ENCODE results near the gene UBE2J2. TPM values are rescaled to one million over a fixed set of nuclear protein-coding genes. Genes with fewer than 3 reads are reported as not detected.
A peak's percentile ranks its signal among the peaks of the same experiment; 100 is the strongest.

Gene UBE2J2
- total RNA-seq, 1 donor from 2014 or later, result 73.8 TPM

DNA sequence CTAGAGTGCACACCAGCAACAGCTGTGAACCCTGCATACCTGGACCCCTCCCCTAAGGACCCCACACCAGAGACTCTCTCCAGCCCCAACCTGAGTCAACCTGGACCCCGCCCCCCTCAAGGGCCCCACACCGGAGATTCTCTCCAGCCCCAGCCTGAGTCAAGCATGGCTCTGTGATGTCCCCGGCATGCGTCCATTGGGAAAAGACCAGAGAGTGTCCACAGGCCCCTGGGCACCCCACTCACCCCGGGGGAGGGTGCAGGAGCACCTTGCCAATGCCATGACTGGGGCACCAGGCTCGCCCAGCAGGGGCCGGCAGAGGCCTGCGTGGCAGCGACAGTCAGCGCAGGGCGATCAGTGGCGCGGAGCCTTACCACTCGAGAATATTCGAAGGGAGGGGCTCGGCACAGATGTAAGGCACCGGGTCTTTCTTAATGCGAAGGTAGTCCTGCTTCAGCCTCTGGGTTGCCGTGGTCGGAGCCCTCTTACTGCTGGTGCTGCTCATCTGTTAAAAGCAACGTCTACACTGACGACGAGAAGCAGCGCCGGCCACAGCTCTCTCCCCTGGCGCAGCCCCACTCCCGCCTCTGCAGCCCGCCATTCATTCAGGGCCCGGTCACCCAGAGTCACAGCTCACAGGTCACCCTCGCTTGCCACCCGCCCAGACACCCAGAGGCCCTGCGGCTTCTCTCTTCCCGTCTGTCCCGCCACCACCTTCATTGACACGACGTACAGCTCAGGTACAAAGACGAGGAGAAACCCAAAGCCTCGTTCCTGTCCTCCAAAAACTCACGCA lies 6.0 kb downstream of the UBE2J2 start:
- H3K27ac Mint-ChIP-seq, result no peak overlapping the region
- peaks cover 5% of the 10 kb centered on the region for H3K36me3 Mint-ChIP-seq
- DNase-seq (ENCODE audit: extremely low spot score, unreplicated experiment), result no peak
- H3K9me3 Mint-ChIP-seq, result no peaks in the 10 kb centered on the region
- TF ChIP-seq, protein P1, sequence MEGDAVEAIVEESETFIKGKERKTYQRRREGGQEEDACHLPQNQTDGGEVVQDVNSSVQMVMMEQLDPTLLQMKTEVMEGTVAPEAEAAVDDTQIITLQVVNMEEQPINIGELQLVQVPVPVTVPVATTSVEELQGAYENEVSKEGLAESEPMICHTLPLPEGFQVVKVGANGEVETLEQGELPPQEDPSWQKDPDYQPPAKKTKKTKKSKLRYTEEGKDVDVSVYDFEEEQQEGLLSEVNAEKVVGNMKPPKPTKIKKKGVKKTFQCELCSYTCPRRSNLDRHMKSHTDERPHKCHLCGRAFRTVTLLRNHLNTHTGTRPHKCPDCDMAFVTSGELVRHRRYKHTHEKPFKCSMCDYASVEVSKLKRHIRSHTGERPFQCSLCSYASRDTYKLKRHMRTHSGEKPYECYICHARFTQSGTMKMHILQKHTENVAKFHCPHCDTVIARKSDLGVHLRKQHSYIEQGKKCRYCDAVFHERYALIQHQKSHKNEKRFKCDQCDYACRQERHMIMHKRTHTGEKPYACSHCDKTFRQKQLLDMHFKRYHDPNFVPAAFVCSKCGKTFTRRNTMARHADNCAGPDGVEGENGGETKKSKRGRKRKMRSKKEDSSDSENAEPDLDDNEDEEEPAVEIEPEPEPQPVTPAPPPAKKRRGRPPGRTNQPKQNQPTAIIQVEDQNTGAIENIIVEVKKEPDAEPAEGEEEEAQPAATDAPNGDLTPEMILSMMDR (conservative IDR thresholded peaks at IDR 0.05), result no peak
- H3K4me1 Mint-ChIP-seq (ENCODE audit: unreplicated experiment), result peaks cover 25% of the 10 kb centered on the region
- H3K27me3 Mint-ChIP-seq, result no peaks in the 10 kb centered on the region
- no peak overlapping the region for H3K4me3 Mint-ChIP-seq

DNA sequence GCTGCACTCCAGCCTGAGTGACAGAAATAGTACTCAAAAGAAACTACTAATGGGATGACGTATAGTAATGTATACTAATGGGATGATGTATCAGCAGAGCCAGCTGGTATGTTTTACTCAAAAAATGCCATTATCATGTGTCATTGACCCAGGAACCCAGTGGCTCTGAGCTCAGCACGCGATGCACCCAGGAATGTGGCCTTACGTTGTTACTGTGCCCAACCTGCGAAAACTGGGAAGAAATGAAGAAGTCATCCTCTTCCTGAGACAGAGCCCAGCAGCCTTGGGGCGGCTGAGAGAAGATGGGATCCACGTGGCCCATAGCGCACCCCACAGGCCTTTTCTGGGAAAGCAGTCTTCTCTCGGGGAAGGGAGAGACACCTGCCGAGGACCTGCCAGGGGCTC lies 8.8 kb downstream of the UBE2J2 start:
- Mint-ChIP-seq H3K9me3 (no peaks in the 10 kb centered on the region), H3K4me3 (no peak overlapping the region), H3K4me1 (ENCODE audit: unreplicated experiment) (peaks cover 2% of the 10 kb centered on the region), H3K27me3 (no peaks in the 10 kb centered on the region), H3K27ac (no peak overlapping the region), H3K36me3 (peaks cover 4% of the 10 kb centered on the region)
- TF ChIP-seq, protein P1 (conservative IDR thresholded peaks at IDR 0.05), result peak; percentile 36
- no peak for DNase-seq (ENCODE audit: extremely low spot score, unreplicated experiment)

DNA sequence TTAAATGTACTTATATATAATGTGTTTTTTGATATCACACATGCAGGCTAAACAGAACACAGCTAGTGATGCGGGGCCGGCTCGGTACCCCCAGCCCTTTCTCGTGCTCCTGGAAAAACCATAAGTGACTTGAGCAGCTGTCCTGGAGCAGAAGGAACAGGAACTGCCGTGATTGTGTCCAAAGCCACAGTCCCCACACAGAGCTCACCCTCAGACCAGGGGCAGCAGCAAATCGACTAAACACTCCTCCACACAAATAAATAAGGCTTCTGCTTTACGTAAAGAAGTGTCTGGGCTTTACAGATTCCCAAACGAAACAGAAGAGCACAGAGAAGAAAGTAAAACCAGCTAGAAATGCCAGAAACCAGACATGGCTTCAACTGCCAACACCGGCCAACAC lies 9.6 kb downstream of the UBE2J2 start:
- TF ChIP-seq, protein P1 (conservative IDR thresholded peaks at IDR 0.05), result no peak
- no peaks in the 10 kb centered on the region for H3K27me3 Mint-ChIP-seq
- no peak for DNase-seq (ENCODE audit: extremely low spot score, unreplicated experiment)
- no peaks in the 10 kb centered on the region for H3K9me3 Mint-ChIP-seq
- no peak overlapping the region for H3K4me3 Mint-ChIP-seq
- no peak overlapping the region for H3K27ac Mint-ChIP-seq
- no peaks in the 10 kb centered on the region for H3K4me1 Mint-ChIP-seq (ENCODE audit: unreplicated experiment)
- H3K36me3 Mint-ChIP-seq, result peaks cover 5% of the 10 kb centered on the region

DNA sequence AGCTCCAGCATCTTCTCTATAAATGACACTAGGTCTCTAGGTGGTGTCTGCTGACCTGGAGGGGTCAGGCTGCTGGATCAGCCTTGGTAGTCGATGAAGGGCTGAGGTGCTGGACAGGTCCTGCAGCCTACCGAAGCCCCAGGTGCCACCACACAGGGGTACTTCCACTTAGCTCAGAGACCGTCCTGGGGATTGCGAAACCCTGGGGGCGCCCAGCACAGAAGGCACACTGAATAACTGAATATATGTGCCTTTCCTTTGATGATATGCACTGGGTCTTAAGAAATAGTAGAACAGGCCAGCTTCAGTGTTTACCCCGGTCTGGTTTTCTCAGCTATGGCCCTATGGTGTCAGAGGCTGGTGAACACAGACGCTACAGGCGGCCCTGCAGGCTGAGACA lies 10.9 kb downstream of the UBE2J2 start:
- TF ChIP-seq, protein P1 (conservative IDR thresholded peaks at IDR 0.05), result no peak
- Mint-ChIP-seq H3K27me3 (no peaks in the 10 kb centered on the region), H3K27ac (no peak overlapping the region), H3K36me3 (peaks cover 6% of the 10 kb centered on the region), H3K4me1 (ENCODE audit: unreplicated experiment) (no peaks in the 10 kb centered on the region), H3K4me3 (no peak overlapping the region), H3K9me3 (no peaks in the 10 kb centered on the region)
- no peak for DNase-seq (ENCODE audit: extremely low spot score, unreplicated experiment)

DNA sequence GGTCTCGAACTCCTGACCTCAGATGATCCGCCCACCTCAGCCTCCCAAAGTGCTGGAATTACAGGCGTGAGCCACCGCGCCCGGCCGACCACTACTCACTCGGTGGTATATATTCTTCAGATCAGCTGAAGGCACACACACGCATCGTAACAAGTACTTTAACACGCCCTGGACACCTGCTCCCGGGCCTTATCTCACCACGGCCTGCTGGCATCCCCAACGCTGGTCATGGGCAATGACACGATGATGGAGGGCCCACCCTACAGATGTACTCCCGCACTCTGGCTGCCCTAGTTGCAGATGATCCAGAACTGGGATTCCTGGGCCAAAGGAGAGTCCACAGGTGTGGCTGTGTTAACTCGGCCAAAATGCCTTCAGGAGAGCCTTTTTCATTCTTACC lies 11.6 kb downstream of the UBE2J2 start:
- Mint-ChIP-seq H3K4me1 (ENCODE audit: unreplicated experiment) (no peaks in the 10 kb centered on the region), H3K27me3 (no peaks in the 10 kb centered on the region), H3K36me3 (peaks cover 8% of the 10 kb centered on the region), H3K27ac (no peak overlapping the region), H3K4me3 (no peak overlapping the region), H3K9me3 (no peaks in the 10 kb centered on the region)
- TF ChIP-seq, protein P1 (conservative IDR thresholded peaks at IDR 0.05), result no peak
- DNase-seq (ENCODE audit: extremely low spot score, unreplicated experiment), result no peak

Measured in type B pancreatic cell (in vitro differentiated cells).